OCI-LY1 (cell line): Measurements from ENCODE around the gene C19orf67.

Experiments used
- EZH2 ChIP-seq: fragments of 200-600 bp; sonication (generic), shearing (Covaris generic); IDR thresholded peaks from 2 replicates; pipeline ENCODE4 v1.8.0; 2017; ENCODE audit warnings: borderline replicate concordance, mixed run types, mild to moderate bottlenecking, antibody characterized with exemption, low read length, moderate library complexity, mixed read lengths
- TF ChIP-seq, protein P1 (sequence below): fragments of 200-600 bp; sonication (generic), shearing (Covaris generic); IDR thresholded peaks from 2 replicates; pipeline ENCODE4 v1.5.1; 2017; ENCODE audit warnings: mild to moderate bottlenecking, antibody characterized with exemption, low read length, moderate library complexity, mixed read lengths

- TF ChIP-seq, protein P1, sequence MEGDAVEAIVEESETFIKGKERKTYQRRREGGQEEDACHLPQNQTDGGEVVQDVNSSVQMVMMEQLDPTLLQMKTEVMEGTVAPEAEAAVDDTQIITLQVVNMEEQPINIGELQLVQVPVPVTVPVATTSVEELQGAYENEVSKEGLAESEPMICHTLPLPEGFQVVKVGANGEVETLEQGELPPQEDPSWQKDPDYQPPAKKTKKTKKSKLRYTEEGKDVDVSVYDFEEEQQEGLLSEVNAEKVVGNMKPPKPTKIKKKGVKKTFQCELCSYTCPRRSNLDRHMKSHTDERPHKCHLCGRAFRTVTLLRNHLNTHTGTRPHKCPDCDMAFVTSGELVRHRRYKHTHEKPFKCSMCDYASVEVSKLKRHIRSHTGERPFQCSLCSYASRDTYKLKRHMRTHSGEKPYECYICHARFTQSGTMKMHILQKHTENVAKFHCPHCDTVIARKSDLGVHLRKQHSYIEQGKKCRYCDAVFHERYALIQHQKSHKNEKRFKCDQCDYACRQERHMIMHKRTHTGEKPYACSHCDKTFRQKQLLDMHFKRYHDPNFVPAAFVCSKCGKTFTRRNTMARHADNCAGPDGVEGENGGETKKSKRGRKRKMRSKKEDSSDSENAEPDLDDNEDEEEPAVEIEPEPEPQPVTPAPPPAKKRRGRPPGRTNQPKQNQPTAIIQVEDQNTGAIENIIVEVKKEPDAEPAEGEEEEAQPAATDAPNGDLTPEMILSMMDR = no peak
- no peak for TF ChIP-seq EZH2
These were observed 37.3 kb upstream of the C19orf67 start for GRCh38 chr19:14122924-14123323.
